GM12878 (cell line): ENCODE measurements around the gene RAB34. TPM values are rescaled to one million over a fixed set of nuclear protein-coding genes. Genes with fewer than 3 reads are reported as not detected.

Source experiments
- ASH2L ChIP-seq: fragments of 300-600, 200-600 bp; sonication (generic); IDR thresholded peaks from 2 replicates; pipeline ENCODE4 v1.6.1; 2017; ENCODE audit warnings: low read depth, mild to moderate bottlenecking, borderline replicate concordance
- ATF3 ChIP-seq: IDR thresholded peaks from 2 replicates; pipeline ENCODE4 v1.6.1; 2011; ENCODE audit warnings: low read depth, mild to moderate bottlenecking, low read length, moderate library complexity, borderline replicate concordance; ENCODE audit errors: extremely low read depth
- BCLAF1 ChIP-seq: fragments of 450-650 bp; IDR thresholded peaks from 2 replicates; pipeline ENCODE4 v1.6.1; 2017; ENCODE audit warnings: antibody characterized with exemption, mild to moderate bottlenecking, moderate library complexity
- BHLHE40 ChIP-seq, 2 experiments: fragments of 450-650 bp in 1 of 2; IDR thresholded peaks; 2 replicates each; pipeline ENCODE4 v1.6.1; 2011 to 2017; ENCODE audit warnings: low read depth in 2 of 2, borderline replicate concordance in 1 of 2, improper control_type of control experiment in 1 of 2, low read length in 1 of 2, mild to moderate bottlenecking in 1 of 2
- CBFB ChIP-seq: IDR thresholded peaks from 2 replicates; pipeline ENCODE4 v1.6.1; 2016; ENCODE audit warnings: antibody characterized with exemption, low read depth
- ETV6 ChIP-seq, 2 experiments: fragments of 450-650 bp in 1 of 2; IDR thresholded peaks in 1 of 2; conservative IDR thresholded peaks in 1 of 2; 2 replicates each; pipeline ENCODE4 v1.6.1; 2014; ENCODE audit warnings: antibody characterized with exemption in 1 of 2, borderline replicate concordance in 1 of 2, low read depth in 1 of 2, mild to moderate bottlenecking in 1 of 2, moderate library complexity in 1 of 2
- IKZF1 ChIP-seq: fragments of 450-650 bp; conservative IDR thresholded peaks from 2 replicates; pipeline ENCODE4 v1.6.1; 2017; ENCODE audit warnings: antibody characterized with exemption, mild to moderate bottlenecking
- NFYA ChIP-seq: IDR thresholded peaks from 2 replicates; pipeline ENCODE4 v1.6.1; 2011; ENCODE audit warnings: low read depth, mild to moderate bottlenecking, low read length, improper control_type of control experiment, borderline replicate concordance
- NKRF ChIP-seq: fragments of 450-650 bp; conservative IDR thresholded peaks from 2 replicates; pipeline ENCODE4 v1.6.1; 2017; ENCODE audit warnings: mild to moderate bottlenecking, moderate library complexity
- RBBP5 ChIP-seq: fragments of 200-600 bp; sonication (generic); conservative IDR thresholded peaks from 2 replicates; pipeline ENCODE4 v1.6.1; 2016
- RUNX3 ChIP-seq: IDR thresholded peaks from 2 replicates; pipeline ENCODE4 v1.6.1; 2012; ENCODE audit warnings: low read length, inconsistent platforms
- ZNF592 ChIP-seq: fragments of 450-650 bp; IDR thresholded peaks from 2 replicates; pipeline ENCODE4 v1.6.1; 2017; ENCODE audit warnings: mild to moderate bottlenecking, moderate library complexity
- ZZZ3 ChIP-seq: IDR thresholded peaks from 2 replicates; pipeline ENCODE4 v1.6.1; 2011; ENCODE audit warnings: low read depth; ENCODE audit not compliant: control insufficient read depth, insufficient read length
- polyA plus RNA-seq, 11 experiments: library from polyadenylated mRNA; depleted of rRNA in 4 of 11; unstranded in 6 of 11; stranded (reverse) in 5 of 11; fragments of >200 nt; fragmentation: Nextera tagmentation in 4 of 11; fragmentation: Illumina TruSeq in 1 of 11; extraction: Ambion mirVana in 4 of 11; extraction: Trizol in 1 of 11; gene quantifications; 1 replicate in 1 of 11; 2 replicates in 10 of 11; pipeline versions ENCODE4 v1.2.1 to v1.2.3, GENCODE V29; 2011 to 2016; ENCODE audit warnings: inconsistent platforms in 2 of 11, missing spikeins in 2 of 11, low read depth in 1 of 11
- total RNA-seq, 4 experiments: library from RNA; depleted of rRNA in 3 of 4; stranded (reverse); fragments of >200 nt in 3 of 4; fragmentation: Illumina TruSeq in 1 of 4; extraction: Trizol in 1 of 4; gene quantifications; 2 replicates each; pipeline versions ENCODE4 v1.2.1 to v1.2.3, GENCODE V29; 2013 to 2021
- TF ChIP-seq, protein P1 (sequence below): IDR thresholded peaks from 2 replicates; pipeline ENCODE4 v1.6.1; 2012; ENCODE audit warnings: improper control_type of control experiment, low read depth, low read length; ENCODE audit not compliant: insufficient replicate concordance

Gene RAB34
- total and polyA plus RNA-seq, 10 of the 15 experiments (the other 5 are each of a cell fraction or from before 2014, with no cell fraction given) = 0.37 to 46.4 (median 32.8) TPM

DNA sequence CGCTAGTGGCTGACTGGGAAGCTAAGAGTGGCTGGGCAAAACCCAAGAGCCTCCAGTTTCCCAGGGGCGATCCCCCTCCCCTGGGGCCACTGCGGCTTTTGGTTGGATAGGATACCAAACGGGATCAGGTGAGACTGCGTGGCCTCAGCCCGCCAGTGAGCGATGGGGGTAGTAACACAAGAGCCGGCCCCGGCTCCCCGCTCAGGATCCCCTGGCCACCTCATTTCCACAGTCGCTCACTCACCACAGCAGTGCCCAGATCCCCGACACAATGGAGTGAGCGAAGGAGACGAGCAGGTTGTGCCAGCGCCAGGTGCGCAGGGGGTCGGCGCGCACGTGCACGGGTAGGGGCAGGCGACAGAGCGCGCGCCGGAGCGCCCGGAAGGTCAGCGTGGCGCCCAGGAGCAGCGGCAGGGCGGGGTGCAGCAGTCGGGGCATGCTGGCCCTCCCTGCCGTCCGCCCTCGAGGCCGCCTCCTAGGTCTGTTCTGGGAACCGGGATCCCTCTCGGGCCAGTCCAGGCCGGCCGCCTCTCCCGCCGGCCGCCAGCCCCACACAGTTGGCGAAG is 8.1 kb upstream of the RAB34 start (continued):
- TF ChIP-seq ATF3 = no peak
- TF ChIP-seq ETV6 (conservative IDR thresholded peaks at IDR 0.05 in 1 of 2, IDR thresholded peaks at IDR 0.05 in 1 of 2; ENCODE audit: borderline replicate concordance in 1 of 2, low read depth in 1 of 2) = no peak
- peak; percentile 72 for TF ChIP-seq NKRF
- TF ChIP-seq BHLHE40 (IDR thresholded peaks at IDR 0.05; ENCODE audit: borderline replicate concordance in 1 of 2, low read depth in 2 of 2, low read length in 1 of 2) = peak; percentile 92 to 97
- no peak for TF ChIP-seq ASH2L
- peak; percentile 59 for TF ChIP-seq IKZF1
- 0 out of 2 replicates have a peak, but pooled peaks have one; percentile 22 for TF ChIP-seq CBFB
- no peak for TF ChIP-seq RUNX3
- TF ChIP-seq, protein P1, sequence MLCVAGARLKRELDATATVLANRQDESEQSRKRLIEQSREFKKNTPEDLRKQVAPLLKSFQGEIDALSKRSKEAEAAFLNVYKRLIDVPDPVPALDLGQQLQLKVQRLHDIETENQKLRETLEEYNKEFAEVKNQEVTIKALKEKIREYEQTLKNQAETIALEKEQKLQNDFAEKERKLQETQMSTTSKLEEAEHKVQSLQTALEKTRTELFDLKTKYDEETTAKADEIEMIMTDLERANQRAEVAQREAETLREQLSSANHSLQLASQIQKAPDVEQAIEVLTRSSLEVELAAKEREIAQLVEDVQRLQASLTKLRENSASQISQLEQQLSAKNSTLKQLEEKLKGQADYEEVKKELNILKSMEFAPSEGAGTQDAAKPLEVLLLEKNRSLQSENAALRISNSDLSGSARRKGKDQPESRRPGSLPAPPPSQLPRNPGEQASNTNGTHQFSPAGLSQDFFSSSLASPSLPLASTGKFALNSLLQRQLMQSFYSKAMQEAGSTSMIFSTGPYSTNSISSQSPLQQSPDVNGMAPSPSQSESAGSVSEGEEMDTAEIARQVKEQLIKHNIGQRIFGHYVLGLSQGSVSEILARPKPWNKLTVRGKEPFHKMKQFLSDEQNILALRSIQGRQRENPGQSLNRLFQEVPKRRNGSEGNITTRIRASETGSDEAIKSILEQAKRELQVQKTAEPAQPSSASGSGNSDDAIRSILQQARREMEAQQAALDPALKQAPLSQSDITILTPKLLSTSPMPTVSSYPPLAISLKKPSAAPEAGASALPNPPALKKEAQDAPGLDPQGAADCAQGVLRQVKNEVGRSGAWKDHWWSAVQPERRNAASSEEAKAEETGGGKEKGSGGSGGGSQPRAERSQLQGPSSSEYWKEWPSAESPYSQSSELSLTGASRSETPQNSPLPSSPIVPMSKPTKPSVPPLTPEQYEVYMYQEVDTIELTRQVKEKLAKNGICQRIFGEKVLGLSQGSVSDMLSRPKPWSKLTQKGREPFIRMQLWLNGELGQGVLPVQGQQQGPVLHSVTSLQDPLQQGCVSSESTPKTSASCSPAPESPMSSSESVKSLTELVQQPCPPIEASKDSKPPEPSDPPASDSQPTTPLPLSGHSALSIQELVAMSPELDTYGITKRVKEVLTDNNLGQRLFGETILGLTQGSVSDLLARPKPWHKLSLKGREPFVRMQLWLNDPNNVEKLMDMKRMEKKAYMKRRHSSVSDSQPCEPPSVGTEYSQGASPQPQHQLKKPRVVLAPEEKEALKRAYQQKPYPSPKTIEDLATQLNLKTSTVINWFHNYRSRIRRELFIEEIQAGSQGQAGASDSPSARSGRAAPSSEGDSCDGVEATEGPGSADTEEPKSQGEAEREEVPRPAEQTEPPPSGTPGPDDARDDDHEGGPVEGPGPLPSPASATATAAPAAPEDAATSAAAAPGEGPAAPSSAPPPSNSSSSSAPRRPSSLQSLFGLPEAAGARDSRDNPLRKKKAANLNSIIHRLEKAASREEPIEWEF = no peak
- no peak for TF ChIP-seq RBBP5
- no peak for TF ChIP-seq ZNF592
- TF ChIP-seq ZZZ3 = no peak
- TF ChIP-seq NFYA = no peak
- no peak for TF ChIP-seq BCLAF1
